Stimulated activated CD4-positive, alpha-beta T cell treated with anti-CD3 and anti-CD28 coated beads, Interleukin-4, amount 100 ng/mL, for 24 hours (primary cell): ENCODE results near the gene GNB1.

ENCODE experiments used
- DNase-seq: peaks from one replicate; pipeline ENCODE4 v3.0.0-alpha.2; 2020

GNB1 gene

DNA sequence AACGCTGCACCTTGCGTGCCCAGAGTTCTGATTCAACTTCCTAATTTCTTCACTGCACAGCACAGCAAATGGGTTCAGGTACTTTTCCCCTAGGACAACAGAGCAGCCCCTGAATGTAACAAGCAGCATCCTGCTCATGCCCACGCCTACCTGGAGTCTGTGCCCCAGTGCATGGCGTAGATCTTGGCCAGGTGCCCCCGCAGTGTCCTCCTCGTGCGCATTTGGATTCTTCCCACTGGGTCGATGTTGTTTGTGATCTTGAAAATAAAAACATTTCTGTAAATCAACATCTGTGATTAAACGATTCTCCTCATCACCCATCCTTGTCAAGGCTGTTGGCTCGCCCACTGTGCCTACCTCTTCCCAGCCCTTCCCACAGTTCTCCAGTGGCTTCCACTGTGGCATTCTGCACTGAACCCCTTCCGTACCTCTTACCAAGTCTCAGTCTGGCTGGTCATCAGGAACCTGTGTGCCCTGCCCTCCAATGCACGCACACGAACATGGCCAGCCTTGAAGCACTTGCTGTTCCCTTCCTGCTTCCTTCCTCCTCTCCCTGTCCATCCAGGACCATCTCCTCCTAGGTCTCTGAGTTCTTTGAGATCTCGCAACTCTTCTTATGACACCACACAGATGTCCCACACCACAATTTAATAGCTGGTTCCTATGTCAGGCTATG lies 75.1 kb downstream of the GNB1 start:
- DNase-seq: no peak

DNA sequence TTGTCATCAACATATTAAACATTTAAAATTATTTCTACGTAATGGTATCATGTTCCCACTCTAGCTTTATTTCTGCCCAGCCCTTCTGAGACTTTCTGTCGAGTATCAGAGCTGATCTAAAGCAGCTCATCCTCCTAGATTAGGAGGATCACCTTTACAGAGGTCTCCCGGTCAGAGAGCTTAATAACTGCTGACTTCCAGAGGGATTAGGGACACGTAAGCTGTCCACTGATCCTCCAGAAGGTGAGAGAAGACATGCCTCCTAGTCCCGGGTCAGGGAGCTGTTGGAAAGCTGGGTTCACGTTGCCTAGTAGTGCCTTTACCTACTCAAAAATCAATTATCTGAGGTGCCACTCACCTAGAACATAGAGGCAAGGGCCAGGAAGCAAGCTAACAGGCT lies 81.4 kb downstream of the GNB1 start:
- DNase-seq: no peak

DNA sequence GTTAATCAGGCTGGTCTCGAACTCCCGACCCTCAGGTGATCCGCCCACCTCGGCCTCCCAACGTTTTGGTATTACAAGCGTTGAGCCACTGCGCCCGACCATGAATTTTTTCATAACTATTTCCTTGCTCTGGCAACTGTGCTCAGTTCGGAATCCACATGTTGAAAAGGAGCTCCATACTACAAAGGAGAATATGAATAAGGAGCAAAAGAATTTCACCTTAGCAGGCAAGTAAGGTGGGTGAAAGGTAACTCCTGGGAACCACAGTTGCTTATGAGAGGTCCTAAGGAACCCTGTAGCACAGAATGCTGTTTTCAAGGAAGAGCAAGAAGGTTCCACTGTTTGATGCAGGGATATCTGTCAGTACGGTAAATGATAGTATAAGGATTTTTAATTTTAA lies 82.7 kb downstream of the GNB1 start:
- DNase-seq: no peak

DNA sequence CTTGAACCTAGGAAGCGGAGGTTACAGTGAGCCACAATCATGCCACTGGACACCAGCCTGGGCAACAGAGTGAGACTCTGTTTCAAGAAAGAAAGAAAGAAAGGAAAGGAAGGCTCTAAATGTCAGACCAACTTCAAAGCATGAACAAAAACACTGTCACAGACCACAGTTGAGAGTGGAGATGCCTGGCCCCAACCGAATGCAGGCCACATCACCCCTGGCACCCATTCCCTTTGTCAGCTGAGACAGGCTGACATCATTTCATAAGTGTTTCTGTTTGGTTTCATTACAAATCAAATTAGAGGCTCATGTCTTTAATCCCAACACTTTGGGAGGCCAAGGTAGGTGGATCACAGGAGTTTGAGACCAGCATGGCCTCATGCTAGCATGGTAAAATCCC lies 84.0 kb downstream of the GNB1 start:
- DNase-seq: no peak

DNA sequence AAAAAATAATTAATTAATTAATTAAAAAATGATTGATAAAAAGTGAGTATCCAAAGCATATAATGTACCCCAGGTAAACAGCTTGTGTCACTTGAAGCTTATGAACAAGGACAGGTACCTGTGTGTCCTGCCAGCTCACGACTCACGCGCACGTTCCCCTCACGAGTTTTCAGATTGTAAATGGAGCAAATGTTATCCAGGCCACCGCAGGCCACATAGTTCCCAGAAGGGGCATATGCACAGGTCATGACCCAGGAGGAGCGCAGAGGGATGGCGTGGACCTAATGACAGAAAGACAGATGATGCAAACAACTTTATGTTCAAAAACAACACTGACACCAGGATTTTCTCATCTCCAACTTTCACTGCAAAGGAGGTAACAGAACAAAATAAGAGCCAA lies 86.6 kb downstream of the GNB1 start:
- no peak for DNase-seq

DNA sequence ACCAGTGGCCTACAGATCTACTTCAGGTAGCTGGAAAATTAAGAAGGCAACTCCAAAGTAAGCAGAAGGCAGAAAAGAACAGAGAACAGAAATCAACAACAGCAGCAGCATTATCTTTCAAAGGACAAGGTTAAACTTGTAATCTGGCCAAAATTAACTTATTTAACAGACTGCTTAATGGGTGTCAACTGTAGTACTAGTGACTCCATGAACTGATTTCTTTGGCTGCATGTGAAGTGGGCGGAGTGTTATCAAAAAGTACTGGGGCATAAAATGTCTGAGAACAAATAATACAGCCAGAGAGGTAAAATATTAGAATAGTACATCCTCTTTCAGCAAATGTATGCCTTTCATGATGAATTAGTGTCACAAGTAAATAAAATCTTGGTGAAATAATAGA lies 88.0 kb downstream of the GNB1 start:
- no peak for DNase-seq

DNA sequence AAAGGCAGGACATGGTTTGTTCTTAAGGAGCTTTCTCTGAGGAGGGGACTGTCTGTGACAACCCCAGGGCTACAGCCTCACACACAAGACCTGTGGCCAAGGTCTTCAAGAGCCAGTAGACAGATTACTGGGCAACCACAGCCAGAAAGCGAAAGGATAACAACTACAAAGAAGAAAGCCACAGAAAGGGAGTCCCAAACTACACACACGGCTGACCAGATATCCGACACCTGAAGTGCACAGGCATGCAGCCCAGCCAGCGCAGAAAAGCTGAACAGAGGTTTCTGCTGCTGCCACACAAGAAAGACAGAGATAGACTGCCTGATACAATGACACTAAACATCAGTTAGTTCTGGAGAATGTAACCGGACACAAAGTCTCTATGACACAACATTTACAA lies 91.2 kb downstream of the GNB1 start:
- no peak for DNase-seq

DNA sequence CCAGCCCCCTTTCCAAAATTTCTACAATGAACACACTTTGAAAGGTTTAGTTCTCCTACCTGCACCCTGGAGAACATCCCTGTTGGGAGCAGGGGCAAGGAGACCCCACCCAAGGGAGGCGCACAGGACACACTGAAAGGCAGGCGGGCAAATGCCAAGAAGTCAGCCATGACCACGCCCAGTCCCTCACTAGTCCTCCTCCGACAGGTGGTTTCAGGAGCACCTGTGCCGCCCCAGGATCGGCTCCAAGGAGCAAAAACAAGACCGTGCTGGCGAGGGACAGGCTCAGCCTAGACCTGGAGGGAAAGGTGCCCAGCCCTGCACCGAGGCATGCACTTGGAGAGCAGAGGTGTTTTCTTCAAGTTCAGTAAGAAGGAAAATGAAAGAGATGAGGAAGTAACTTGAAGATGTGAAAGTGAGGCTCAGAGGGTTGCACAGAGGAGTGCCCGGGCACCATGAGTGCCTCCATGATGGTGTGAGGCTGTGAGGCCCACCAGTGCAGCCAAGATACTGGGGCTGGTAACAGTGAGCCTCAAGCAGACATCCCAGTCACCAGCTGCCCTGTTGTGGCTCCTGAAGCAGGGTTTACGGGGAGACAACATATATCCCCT lies 93.1 kb downstream of the GNB1 start:
- no peak for DNase-seq

DNA sequence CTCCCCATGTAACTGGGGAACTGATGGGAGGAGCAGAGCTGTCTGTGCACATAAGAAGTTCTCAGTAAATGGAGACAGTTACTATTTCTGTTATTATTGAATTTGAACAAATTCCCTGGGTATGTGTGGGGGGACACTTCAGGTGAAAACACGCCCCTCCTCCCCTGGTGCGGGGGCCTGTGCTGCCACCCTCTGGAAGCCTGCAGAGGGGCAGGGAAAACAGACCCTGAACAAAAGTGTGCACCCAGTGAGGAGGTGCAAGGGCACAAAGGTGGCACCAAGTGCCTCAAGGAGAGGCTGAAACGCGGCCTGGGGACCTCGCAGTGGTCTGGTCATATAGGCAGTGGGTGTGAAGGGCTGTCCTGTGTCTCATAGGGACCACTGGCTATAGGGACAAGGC lies 94.4 kb downstream of the GNB1 start:
- no peak for DNase-seq

DNA sequence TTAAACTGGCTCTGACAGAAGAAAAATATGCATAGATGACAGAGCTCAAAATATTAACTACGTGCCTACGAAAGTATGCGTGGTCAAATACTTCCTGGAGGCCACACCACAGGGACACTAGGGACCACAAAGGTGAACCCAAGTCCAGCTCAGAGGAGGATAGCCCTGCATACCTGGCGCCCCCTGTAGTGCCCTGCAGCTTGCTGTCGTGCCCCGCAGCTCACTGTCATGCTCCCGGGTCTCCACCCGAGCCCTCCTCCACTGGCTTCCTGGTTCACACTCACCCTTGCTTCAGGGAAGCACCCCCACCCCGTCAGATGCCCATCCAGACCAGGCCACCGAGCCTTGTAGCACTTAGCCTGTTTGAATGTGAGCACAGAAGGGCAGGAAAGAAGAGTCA lies 95.9 kb downstream of the GNB1 start:
- DNase-seq: no peak

DNA sequence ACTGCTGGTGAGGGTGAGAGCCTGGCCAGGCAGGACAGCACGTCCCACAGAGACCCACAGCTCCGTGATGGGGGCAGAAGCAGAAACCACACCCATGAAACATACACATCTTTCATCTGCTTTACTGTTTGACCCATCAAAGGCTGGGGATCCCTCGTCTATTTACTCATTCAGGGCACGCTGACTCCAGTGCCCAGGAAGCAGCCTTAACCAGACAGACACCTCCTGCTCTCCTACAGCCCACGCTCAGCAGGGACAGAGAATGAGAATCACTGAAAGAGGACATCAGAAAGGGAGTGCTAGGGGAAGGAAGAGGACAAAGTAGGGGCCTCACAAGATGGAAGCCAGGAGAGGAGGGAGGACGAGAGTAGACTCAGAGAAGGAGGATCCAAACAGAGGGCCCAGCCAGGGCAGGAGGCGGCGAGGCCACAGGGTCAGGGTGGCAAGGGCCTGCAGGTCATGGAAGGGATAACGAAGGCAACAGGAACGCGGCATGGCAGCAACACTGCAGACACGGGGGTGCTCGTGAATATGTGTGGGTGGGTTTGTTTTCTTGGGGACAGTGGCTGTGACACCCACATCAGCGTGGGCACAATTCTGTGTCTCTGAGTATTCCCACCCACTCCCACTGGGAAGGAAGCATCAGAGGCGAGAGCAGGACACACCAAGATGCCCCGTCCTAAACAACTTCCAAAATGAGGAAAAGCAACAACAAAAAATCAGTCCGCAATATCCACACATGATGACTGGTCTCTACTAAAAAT lies 97.2 kb downstream of the GNB1 start:
- DNase-seq: no peak

DNA sequence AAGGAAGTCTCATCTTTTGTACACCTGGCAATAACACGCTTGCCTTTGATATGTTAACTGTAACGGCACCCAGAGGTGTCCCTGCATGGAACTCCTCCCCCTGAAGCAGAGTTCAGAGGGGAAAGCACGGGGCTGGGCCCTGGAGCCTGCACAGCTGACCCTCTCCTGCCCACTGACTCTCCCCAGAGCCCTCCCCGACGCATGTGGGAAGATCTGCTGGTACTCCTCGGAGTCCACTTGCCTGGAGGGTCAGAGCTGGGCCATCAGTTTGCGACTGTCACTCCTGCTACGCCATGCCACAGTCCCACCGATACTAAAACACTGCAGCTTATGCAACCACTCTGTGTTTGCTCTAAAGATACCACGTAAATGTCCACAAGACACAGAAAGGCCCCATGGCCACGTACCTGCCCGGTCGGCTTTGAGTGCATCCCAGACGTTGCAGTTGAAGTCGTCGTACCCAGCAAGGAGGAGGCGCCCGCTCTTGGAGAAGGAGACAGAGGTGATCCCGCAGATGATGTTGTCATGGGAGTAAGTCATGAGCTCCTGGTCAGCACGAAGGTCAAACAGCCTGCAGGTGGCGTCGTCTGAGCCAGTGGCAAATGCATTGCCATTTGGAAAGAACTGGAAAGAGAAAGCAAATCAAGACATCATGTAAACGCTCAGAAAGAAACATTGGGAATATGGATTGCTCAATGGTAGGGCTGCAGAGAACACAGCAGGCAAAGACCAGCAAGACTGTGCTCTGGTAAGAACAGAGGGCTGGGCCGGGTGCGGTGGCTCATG lies 102.0 kb downstream of the GNB1 start:
- no peak for DNase-seq

DNA sequence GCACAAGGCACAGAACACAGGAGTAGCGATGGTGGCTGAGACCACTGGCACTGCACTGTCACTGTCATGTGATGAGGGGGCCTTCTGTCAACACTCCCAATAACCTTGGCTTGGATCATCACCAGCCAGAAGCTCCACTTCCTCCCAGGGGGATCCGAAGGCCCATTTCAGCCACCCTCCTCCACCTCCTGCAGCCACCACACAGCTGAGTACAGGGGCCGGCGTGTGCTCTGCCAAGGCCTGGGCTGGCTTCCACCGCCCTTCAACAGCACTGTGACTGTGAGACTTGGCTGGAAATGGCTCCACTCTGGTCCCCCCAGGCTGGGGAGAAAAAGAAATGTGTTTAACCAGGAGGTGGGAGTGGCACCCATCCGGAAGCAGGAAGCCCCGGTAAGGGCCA lies 102.8 kb downstream of the GNB1 start:
- no peak for DNase-seq

DNA sequence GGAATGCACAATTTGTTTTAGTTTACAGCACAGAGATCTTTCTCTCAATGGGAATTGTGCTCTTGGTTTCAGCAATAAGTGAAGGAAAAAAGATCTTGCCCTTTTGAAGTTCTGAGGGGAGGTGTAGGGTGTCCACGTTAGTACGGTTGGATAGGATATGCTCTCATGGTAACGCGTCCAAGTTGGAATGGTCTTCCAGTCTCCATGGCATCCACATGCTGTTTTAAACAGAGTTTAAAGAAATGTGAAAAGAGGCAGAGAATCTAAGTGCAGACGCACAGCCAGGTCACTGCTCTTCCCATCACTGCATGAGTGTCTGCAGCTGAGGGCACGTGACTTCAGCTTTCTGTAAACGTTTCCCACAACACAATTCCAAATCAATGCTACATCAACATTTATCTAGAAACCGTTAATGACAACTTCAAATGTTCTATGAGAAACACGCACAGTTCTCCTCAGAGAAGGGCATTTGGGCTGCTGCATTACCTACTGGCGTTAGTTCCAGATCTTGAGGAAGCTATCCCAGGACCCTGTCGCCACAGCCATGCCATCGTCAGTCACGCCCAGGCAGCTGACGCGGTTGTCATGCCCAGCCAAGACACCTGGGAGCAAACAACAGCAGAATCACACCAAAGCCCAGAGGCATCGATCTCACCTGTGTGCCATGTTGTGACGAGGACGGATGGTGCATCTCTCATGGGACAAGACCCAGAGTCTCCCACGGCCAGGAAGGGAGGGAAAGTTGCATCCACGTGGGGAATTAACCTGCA lies 103.9 kb downstream of the GNB1 start:
- no peak for DNase-seq

DNA sequence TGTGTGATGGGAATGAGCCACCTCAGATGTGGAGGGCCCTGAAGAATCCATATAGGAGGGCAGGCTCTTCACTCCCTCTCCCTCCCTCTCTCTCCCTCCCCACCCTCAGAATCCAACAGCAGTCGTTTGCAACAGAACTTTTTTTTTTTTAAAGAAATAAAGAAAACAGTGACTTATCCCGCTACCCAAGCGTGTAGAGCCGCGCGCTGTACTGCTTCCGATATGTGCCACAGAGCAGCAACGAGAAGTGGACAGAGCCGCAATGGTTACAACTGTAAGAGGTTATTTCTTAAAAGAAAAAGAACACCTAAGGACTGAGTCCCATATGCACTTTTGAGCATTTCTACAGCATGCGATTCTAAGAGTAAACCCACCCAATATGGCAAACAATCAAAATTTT lies 105.2 kb downstream of the GNB1 start:
- no peak for DNase-seq

DNA sequence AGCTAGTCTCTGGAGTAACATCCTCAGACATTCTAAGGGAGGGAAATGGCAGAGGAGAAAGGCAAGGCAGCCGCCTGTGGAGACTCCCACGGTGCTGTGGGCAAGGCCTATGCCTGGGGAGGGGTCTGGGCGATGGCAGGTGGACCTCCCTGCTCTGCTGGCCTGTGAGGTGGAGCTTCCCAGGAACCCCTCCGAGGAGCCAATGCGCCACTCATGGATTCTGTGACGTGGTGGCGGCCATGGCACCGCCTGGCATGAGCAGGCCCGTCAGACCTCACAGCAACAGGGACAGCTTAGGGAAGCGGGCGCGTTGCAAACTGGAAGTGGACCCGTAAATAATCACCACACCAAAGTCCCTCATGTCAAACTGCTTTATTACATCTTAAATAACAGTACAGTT lies 106.0 kb downstream of the GNB1 start:
- no peak for DNase-seq

DNA sequence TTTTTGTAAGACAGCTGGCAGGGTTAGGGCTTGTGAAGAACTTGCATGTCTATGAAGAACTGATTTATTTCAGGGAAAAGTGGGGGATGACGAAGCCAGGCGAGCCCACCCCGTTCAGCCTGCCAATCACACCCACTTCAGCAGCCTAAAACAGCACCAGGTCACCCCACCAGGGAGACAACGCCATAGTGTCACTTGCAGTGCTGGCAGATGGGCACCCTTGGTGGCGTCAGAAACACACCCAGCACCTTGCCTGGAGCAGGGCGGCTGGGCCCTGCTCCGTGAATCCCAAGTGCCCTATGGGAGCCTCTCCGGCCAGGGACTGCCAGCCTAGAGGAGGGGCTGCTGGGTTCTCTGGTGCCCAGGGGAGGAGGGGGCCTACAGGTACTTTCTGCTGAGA lies 107.6 kb downstream of the GNB1 start:
- no peak for DNase-seq

DNA sequence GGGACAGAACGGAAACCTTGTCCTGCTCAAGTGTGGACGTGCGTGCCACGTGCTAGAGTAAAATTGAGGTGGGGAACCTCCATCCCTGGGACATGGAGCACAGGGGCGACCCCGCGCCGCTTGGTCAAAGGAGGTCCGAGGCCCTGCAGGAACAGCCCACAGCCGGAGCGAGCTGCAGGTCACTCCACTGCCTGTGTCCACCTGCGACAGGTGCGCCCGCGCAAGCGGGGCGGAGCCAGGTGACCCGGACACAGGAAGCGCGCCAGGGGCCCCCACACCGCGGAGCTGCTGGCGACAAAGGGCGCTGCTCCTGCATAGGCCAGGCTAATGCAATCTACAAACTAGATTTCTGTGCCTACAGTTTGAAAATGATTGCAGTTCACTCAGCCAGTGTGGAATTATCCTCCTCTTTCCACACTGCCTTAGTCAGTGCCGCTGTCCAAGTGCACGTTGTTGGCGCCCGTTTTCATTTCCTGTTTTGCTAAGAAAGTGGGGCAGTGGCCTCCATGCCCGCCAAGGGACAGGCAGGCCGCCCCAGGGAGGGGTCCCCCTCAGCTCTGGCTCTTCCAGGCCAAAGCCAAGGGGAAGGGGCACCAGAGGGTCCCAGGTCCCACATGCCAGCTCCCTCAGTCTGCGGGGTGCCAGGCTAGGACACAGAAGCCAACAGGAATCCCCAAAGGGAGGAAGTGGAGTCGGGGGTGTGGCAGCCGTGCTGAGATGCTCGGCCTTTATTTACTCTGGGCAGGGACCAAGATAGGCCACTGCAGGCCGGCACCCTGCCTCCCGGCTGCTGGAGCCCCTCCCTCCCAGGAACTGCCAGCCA lies 108.3 kb downstream of the GNB1 start:
- DNase-seq: no peak

DNA sequence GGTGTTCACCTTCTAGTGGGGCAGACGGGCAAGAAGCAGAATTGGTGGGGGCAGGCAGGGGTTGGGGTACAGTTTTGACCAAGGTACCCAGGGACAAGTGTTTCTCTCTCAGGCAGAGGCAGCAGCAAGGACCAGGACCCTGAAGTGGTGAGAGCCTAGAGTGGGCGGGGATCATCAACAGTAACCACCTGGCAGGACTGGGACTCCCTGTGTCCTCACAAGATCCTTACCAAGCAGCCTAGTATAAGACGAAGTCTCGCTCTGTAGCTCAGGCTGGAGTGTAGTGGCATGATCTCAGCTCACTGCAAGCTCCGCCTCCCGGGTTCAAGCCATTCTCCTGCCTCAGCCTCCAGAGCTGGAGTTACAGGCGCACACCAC lies 109.4 kb downstream of the GNB1 start:
- no peak for DNase-seq

DNA sequence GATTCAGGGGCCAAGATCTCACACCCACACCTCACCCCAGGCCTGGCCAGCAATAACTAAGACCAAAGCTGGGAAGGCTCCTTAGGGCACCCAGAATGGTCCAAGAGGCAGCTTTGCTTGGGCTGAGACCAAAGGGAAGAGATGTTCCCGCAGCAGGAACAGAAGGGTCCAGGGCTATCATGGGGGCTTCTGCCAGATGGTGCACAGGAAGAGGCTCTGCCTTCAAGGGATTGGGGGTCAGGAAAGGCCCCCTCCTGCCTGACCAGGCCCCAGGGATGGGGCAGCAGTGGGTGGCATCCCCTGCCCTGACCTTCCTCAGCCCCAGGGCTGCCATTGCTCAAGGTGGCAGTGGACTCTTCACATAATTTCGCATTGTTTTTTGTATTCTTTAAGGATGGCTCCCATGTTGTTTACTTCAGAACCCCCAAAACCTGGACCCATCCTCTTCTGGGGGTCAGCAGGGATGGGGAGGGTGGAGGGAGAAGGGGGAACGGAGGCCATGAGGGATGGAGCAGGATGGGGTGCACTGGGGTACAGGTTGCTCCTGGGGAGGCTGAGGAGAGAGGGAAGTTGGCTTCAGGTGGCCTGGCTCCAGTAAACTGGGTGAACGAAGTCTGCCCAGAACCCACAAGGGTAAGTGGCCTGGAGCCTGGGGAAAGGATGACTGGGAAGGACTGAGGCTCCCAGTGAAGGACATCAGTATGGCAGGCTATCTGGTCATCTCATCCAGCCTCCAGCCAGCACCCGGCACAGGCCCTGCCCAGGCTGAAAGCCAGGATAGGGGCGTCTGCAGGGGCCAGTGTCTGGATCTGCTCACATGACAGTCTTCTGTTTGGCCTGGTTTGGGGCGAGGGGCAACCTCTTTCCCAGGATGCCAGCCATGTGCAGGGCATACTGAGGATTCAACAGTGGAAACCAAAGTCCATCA lies 110.0 kb downstream of the GNB1 start:
- DNase-seq: no peak
